Testis (tissue), 3 donors: ENCODE results near the gene FBXO21. TPM values are rescaled to one million over a fixed set of nuclear protein-coding genes. Genes with fewer than 3 reads are reported as not detected.
A peak's percentile ranks its signal among the peaks of the same experiment; 100 is the strongest.

ENCODE experiments used
- DNase-seq: peaks from one replicate; pipeline ENCODE4 v3.0.0-alpha.2; 2019
- H3K27ac ChIP-seq, 2 donors: fragments of 200-600 bp; sonication (generic); one replicate each; pipeline ENCODE4 v1.5.1; 2019
- H3K27me3 ChIP-seq: fragments of 200-600 bp; sonication (generic); one replicate; pipeline ENCODE4 v1.5.1; 2019
- H3K36me3 ChIP-seq: fragments of 200-600 bp; sonication (generic); one replicate; pipeline ENCODE4 v1.5.1; 2017; ENCODE audit warnings: low read depth; ENCODE audit errors: missing control alignments
- H3K4me1 ChIP-seq: fragments of 200-600 bp; sonication (generic); one replicate; pipeline ENCODE4 v1.5.1; 2019
- H3K4me3 ChIP-seq, 2 donors: fragments of 200-600 bp; sonication (generic); one replicate each; pipeline ENCODE4 v1.5.1; 2017 to 2019
- H3K9me3 ChIP-seq: fragments of 200-600 bp; sonication (generic); one replicate; pipeline ENCODE4 v1.5.1; 2017
- CTCF ChIP-seq, 3 experiments: fragments of 450-650 bp in 2 of 3; fragments of 200-600 bp in 1 of 3; sonication (generic) in 1 of 3; IDR thresholded peaks; one replicate each; pipeline ENCODE4 v1.5.1; 2016 to 2019; ENCODE audit warnings: antibody characterized with exemption in 3 of 3, mild to moderate bottlenecking in 2 of 3, moderate library complexity in 1 of 3
- POLR2A ChIP-seq: fragments of 450-650 bp; IDR thresholded peaks from one replicate; pipeline ENCODE4 v1.6.1; 2017; ENCODE audit warnings: antibody characterized with exemption, mild to moderate bottlenecking, moderate library complexity
- WGBS, 2 donors: methylation state at CpG; one replicate each; pipeline ENCODE4 v1.1.5; 2018; 5-methylcytosine and 5-hydroxymethylcytosine counted together
- intact Hi-C: fragments of 100-400 bp; cut with DNase I; formaldehyde crosslinking; loops from one replicate; pipeline ENCODE4 v1.15.1; 2023; ENCODE audit warnings: low total_unique reads
- polyA plus RNA-seq: library from polyadenylated mRNA; stranded (reverse); fragments of 350-450 nt; fragmentation: Illumina TruSeq; extraction: RNeasy Lipid Tissue Mini Kit (QIAGEN cat#74804); gene quantifications from one replicate; pipeline ENCODE4 v1.2.3, GENCODE V29; 2014; ENCODE audit warnings: low read depth, low replicate concordance; ENCODE audit not compliant: insufficient read depth
- total RNA-seq, 2 donors: library from RNA; depleted of rRNA; stranded (reverse); fragments of >200 nt; gene quantifications; one replicate each; pipeline ENCODE4 v1.2.3, GENCODE V29; 2016

The FBXO21 gene
- total and polyA plus RNA-seq, 3 donors from 2014 or later, result 101 to 519 (median 290) TPM

GRCh38 chr12:117212563-117213190 lies 22.4 kb upstream of the FBXO21 start:
- WGBS, 2 donors, result 17 to 25% methylated on average over 7 of the region's 7 CpGs
- peak; percentile 91 for DNase-seq
- no peak overlapping the region for H3K4me3 ChIP-seq
- TF ChIP-seq POLR2A, result no peak
- TF ChIP-seq CTCF (IDR thresholded peaks at IDR 0.05), result peak; percentile 78 to 91 (median 90)
- intact Hi-C loops, result loop anchor here (10.0 kb wide), 1 partner anchor 632 kb away; no protein-coding TSS in a partner anchor
- no peaks in the 10 kb centered on the region for H3K27me3 ChIP-seq
- H3K36me3 ChIP-seq, result no peaks in the 10 kb centered on the region
- H3K27ac ChIP-seq, result no peak overlapping the region
- H3K4me1 ChIP-seq, result peaks cover 17% of the 10 kb centered on the region
- no peaks in the 10 kb centered on the region for H3K9me3 ChIP-seq

- intact Hi-C loops, result loop anchor here (10.0 kb wide), 1 partner anchor 634 kb away; no protein-coding TSS in a partner anchor
- 88 to 92% methylated on average over 6 of the region's 6 CpGs for WGBS, 2 donors
- Histone ChIP-seq H3K27me3 (no peaks in the 10 kb centered on the region), H3K36me3 (no peaks in the 10 kb centered on the region), H3K4me1 (peaks cover 19% of the 10 kb centered on the region), H3K4me3 (no peak overlapping the region), H3K27ac (no peak overlapping the region), H3K9me3 (no peaks in the 10 kb centered on the region)
- no peak for DNase-seq
- TF ChIP-seq POLR2A (no peak), CTCF (IDR thresholded peaks at IDR 0.05) (no peak)
These were observed 20.1 kb upstream of the FBXO21 start for GRCh38 chr12:117210266-117210918.

- intact Hi-C loops, result loop anchor here (10.0 kb wide), 1 partner anchor 635 kb away; no protein-coding TSS in a partner anchor
- H3K9me3 ChIP-seq, result no peaks in the 10 kb centered on the region
- H3K27ac ChIP-seq, result no peak overlapping the region
- H3K27me3 ChIP-seq, result no peaks in the 10 kb centered on the region
- 79 to 86% methylated on average over 3 of the region's 3 CpGs for WGBS, 2 donors
- H3K4me3 ChIP-seq, result no peak overlapping the region
- no peak for DNase-seq
- H3K4me1 ChIP-seq, result peaks cover 19% of the 10 kb centered on the region
- no peak for TF ChIP-seq POLR2A
- TF ChIP-seq CTCF (IDR thresholded peaks at IDR 0.05), result no peak
- H3K36me3 ChIP-seq, result no peaks in the 10 kb centered on the region
These were observed 19.4 kb upstream of the FBXO21 start for GRCh38 chr12:117209626-117210025.

- no peak for DNase-seq
- intact Hi-C loops, result no loop called here
- peaks cover 19% of the 10 kb centered on the region for H3K4me1 ChIP-seq
- no peak overlapping the region for H3K27ac ChIP-seq
- H3K4me3 ChIP-seq, result no peak overlapping the region
- no peaks in the 10 kb centered on the region for H3K9me3 ChIP-seq
- no peaks in the 10 kb centered on the region for H3K36me3 ChIP-seq
- no peaks in the 10 kb centered on the region for H3K27me3 ChIP-seq
- TF ChIP-seq CTCF (IDR thresholded peaks at IDR 0.05), result no peak
- TF ChIP-seq POLR2A, result no peak
- 83 to 87% methylated on average over 13 of the region's 13 CpGs for WGBS, 2 donors
These were observed 18.7 kb upstream of the FBXO21 start for GRCh38 chr12:117208811-117209455.
